GM12873 (cell line): ENCODE results near the gene COQ4.

Experiments
- TF ChIP-seq, protein P1 (sequence below): IDR thresholded peaks from 2 replicates; pipeline ENCODE4 v1.5.1; 2012; ENCODE audit warnings: low read depth, mild to moderate bottlenecking, moderate library complexity, low read length, control low read depth; ENCODE audit not compliant: insufficient read depth; ENCODE audit errors: missing control alignments

Gene COQ4

DNA sequence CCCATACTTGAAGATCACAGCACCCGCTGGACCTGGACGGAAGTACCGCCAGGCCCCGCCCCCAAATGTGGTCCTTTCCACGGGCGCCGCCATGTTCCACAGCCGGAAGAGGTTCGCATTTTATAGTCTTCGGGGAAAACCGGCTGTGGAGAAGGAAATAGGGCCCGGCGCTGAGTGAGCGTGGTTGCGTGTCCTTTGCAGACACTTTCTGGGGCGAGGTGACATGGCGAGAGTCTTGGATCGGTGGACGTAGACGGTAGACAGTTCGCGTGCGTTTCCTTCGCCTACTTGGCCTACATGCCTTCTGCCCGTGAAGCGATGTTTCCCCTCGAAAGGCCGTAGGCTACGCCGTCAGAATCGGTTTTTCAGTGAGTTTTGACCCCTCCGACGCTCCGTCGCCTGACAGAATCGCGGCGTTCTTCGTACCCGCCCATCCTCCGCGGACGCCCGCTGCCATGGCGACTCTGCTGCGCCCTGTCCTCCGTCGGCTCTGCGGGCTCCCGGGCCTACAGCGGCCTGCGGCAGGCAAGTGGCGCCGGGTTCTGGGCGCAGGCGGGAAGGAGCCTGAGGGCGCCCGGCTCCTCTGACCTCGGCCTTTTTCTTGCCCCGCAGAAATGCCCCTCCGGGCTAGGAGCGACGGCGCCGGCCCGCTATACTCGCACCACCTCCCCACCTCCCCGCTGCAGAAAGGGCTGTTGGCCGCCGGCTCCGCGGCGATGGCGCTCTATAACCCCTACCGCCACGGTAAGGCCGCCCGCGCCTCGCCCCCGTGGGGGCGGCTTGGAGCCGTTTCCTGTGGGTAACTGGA, at the start of gene COQ4, which contains the start of gene TRUB2:
Gene COQ4 (plus strand): TSS at position 436 of the 808 bp plus-strand sequence. CDS start 20 bp downstream, at position 456.
Gene TRUB2 (minus strand): TSS at position 44 of the 808 bp plus-strand sequence. CDS start 39 bp downstream, at position 5.
- TF ChIP-seq, protein P1, sequence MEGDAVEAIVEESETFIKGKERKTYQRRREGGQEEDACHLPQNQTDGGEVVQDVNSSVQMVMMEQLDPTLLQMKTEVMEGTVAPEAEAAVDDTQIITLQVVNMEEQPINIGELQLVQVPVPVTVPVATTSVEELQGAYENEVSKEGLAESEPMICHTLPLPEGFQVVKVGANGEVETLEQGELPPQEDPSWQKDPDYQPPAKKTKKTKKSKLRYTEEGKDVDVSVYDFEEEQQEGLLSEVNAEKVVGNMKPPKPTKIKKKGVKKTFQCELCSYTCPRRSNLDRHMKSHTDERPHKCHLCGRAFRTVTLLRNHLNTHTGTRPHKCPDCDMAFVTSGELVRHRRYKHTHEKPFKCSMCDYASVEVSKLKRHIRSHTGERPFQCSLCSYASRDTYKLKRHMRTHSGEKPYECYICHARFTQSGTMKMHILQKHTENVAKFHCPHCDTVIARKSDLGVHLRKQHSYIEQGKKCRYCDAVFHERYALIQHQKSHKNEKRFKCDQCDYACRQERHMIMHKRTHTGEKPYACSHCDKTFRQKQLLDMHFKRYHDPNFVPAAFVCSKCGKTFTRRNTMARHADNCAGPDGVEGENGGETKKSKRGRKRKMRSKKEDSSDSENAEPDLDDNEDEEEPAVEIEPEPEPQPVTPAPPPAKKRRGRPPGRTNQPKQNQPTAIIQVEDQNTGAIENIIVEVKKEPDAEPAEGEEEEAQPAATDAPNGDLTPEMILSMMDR, result no peak

GRCh38 chr9:128274245-128274644, 48.4 kb upstream of the COQ4 start:
- TF ChIP-seq, protein P1, result no peak

GRCh38 chr9:128275198-128276007, 47.2 kb upstream of the COQ4 start, which contains the start of gene GOLGA2:
GOLGA2 (minus strand) TSS chr9:128276007; CDS start chr9:128275976, 31 bp downstream.
- TF ChIP-seq, protein P1, result no peak

GRCh38 chr9:128276008-128276573, 46.5 kb upstream of the COQ4 start, which contains the start of gene SWI5:
SWI5 (plus strand) TSS chr9:128276276.
- TF ChIP-seq, protein P1, result no peak

DNA sequence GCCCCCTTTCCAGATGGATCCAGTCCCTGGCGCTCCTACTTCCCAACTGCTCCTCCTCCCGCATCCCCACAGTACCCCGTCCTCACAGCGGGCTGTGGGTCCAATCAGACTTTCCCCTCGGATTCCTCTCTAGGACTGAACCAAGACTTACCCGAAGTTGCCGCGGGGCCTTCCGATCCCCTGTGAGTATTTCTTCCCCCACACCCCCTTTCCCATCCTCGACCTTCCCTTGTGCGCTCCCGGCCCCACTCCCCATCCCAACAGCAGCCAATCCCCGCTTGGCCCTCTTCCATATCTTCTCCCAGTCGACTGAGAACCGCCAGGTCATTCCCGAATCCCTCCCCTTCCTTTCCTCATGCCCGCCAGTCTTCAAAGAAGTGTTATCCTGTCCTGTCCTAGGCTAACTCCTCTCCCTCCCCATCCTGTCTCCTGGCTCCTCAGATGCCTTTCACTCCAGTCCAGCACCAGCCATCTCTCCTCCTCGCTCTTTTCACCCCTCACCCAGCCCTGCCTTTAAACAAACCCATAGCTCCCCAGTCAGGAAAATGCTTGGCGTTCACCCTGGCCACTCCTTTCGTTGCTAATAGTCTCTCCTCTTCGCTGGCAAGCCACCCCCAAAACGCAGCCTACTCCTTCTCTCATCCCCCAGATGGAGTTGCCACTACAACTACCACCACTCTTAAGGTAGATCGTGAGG, 45.9 kb upstream of the COQ4 start:
- TF ChIP-seq, protein P1, result no peak

DNA sequence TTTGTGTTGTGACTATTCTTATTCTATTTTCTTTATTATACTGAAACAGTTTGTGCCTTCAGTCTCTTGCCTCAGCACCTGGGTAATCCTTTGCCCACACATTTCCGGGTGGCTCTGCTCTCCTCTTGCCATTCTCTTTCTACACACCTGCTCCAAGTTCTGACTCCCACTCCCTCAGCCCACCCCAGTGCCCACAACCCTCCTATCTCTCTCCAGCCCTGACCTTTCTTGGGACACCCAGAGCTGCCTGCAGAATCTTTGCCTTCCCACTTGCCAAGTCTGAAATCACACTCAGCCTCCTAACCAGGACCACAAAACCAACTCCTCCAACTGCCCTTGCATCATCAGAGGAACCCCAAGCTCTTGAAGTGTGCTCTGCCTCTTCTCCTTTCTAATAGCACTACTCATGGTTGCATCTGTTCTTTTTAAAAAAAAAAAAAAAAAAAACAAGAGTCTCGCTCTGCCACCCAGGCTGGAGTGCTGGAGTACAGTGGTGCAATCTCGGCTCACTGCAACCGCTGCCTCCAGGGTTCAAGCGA, 42.5 kb upstream of the COQ4 start:
- TF ChIP-seq, protein P1, result no peak
